ENCODE measurements around the gene PRKCQ.
"Not testable (repeated sequence)": the region's sequence is repeated elsewhere in the genome, so short reads cannot be mapped to it uniquely, and the experiment has no call there.

Gene PRKCQ

GRCh38 chr10:6486309-6486708, 93.8 kb downstream of the PRKCQ start:
- no peak for DNase-seq

- DNase-seq, result no peak
These were observed 97.2 kb downstream of the PRKCQ start for GRCh38 chr10:6482737-6483357.

- no peak for DNase-seq
These were observed 101.4 kb downstream of the PRKCQ start for GRCh38 chr10:6478722-6479121.

GRCh38 chr10:6476989-6477388, 103.1 kb downstream of the PRKCQ start:
- no peak for DNase-seq

GRCh38 chr10:6474871-6475270, 105.2 kb downstream of the PRKCQ start:
- no peak for DNase-seq

GRCh38 chr10:6473901-6474370, 106.1 kb downstream of the PRKCQ start:
- DNase-seq, result no peak

GRCh38 chr10:6473430-6473829, 106.6 kb downstream of the PRKCQ start:
- DNase-seq, result no peak

- not testable (repeated sequence) for DNase-seq
These were observed 107.4 kb downstream of the PRKCQ start for GRCh38 chr10:6472710-6473005.

GRCh38 chr10:6470894-6471618, 109.0 kb downstream of the PRKCQ start:
- DNase-seq, result no peak

GRCh38 chr10:6469661-6470060, 110.4 kb downstream of the PRKCQ start:
- no peak for DNase-seq

- DNase-seq, result no peak
These were observed 114.0 kb downstream of the PRKCQ start for GRCh38 chr10:6465854-6466601.

- no peak for DNase-seq
These were observed 114.6 kb downstream of the PRKCQ start for GRCh38 chr10:6465437-6465836.

GRCh38 chr10:6464862-6465430, 115.1 kb downstream of the PRKCQ start:
- DNase-seq, result no peak

GRCh38 chr10:6463366-6463765, 116.7 kb downstream of the PRKCQ start:
- DNase-seq, result no peak

- no peak for DNase-seq
These were observed 118.1 kb downstream of the PRKCQ start for GRCh38 chr10:6461961-6462360.

- no peak for DNase-seq
These were observed 119.1 kb downstream of the PRKCQ start for GRCh38 chr10:6460861-6461409.

- no peak for DNase-seq
These were observed 121.3 kb downstream of the PRKCQ start for GRCh38 chr10:6458814-6459213.

GRCh38 chr10:6457376-6457775, 122.7 kb downstream of the PRKCQ start:
- DNase-seq, result no peak

- DNase-seq, result no peak
These were observed 124.0 kb downstream of the PRKCQ start for GRCh38 chr10:6456067-6456466.

- DNase-seq, result no peak
These were observed 124.5 kb downstream of the PRKCQ start for GRCh38 chr10:6455592-6455991.

- DNase-seq, result no peak
These were observed 133.4 kb downstream of the PRKCQ start for GRCh38 chr10:6446711-6447110.

- no peak for DNase-seq
These were observed 134.3 kb downstream of the PRKCQ start for GRCh38 chr10:6445671-6446316.

- DNase-seq, result not testable (repeated sequence)
These were observed 140.2 kb downstream of the PRKCQ start for GRCh38 chr10:6439875-6440274.
